Gastrocnemius medialis (tissue), 4 donors: Measurements from ENCODE around the gene ATP11B. TPM values are rescaled to one million over a fixed set of nuclear protein-coding genes. Genes with fewer than 3 reads are reported as not detected.

Experiments
- ATAC-seq, 2 donors: fragments of 150-250 bp; one replicate each; pipeline ENCODE4 v1.9.1; 2016
- DNase-seq, 2 donors: peaks; one replicate each; pipeline ENCODE4 v3.0.0-alpha.2; 2019
- H3K27ac ChIP-seq, 4 donors: fragments of 200-600 bp; sonication (generic); 1 replicate in 1 of 4; 2 replicates in 3 of 4; pipeline ENCODE4 v1.5.1; 2016 to 2018; ENCODE audit warnings: mild to moderate bottlenecking in 2 of 4, moderate library complexity in 1 of 4
- H3K27me3 ChIP-seq, 3 donors: fragments of 200-600 bp; sonication (generic) in 2 of 3; 1 replicate in 1 of 3; 2 replicates in 2 of 3; pipeline versions ENCODE4 v1.5.1 to v1.6.0; 2016 to 2019; ENCODE audit warnings: mild to moderate bottlenecking in 1 of 3, moderate library complexity in 1 of 3
- H3K36me3 ChIP-seq, 2 donors: fragments of 200-600 bp; sonication (generic) in 1 of 2; one replicate each; pipeline ENCODE4 v1.5.1; 2017 to 2018
- H3K4me1 ChIP-seq, 2 donors: fragments of 200-600 bp; sonication (generic) in 1 of 2; one replicate each; pipeline ENCODE4 v1.5.1; 2016 to 2017; ENCODE audit warnings: mild to moderate bottlenecking in 2 of 2
- H3K4me3 ChIP-seq, 4 donors: fragments of 200-600 bp; sonication (generic) in 3 of 4; 1 replicate in 1 of 4; 2 replicates in 3 of 4; pipeline ENCODE4 v1.5.1; 2016 to 2019; ENCODE audit warnings: mild to moderate bottlenecking in 2 of 4
- H3K9me3 ChIP-seq, 3 donors: fragments of 200-600 bp; sonication (generic) in 2 of 3; 1 replicate in 1 of 3; 2 replicates in 2 of 3; pipeline ENCODE4 v1.5.1; 2016 to 2019
- CTCF ChIP-seq, 5 experiments: fragments of 450-650 bp in 3 of 5; fragments of 200-600 bp in 2 of 5; sonication (generic) in 2 of 5; IDR thresholded peaks in 4 of 5; conservative IDR thresholded peaks in 1 of 5; 1 replicate in 4 of 5; 2 replicates in 1 of 5; pipeline ENCODE4 v1.5.1; 2016 to 2019; ENCODE audit warnings: antibody characterized with exemption in 5 of 5, mild to moderate bottlenecking in 3 of 5, moderate library complexity in 3 of 5
- POLR2A ChIP-seq, 2 donors: fragments of 450-650 bp; IDR thresholded peaks; one replicate each; pipeline ENCODE4 v1.6.1; 2017; ENCODE audit warnings: antibody characterized with exemption in 2 of 2, mild to moderate bottlenecking in 2 of 2, moderate library complexity in 2 of 2
- in situ Hi-C, 4 donors: fragments of 200-750 bp; cut with MboI; loops; one replicate each; pipeline versions ENCODE4 v1.15.0 to v1.8.0; 2017; ENCODE audit warnings: low sequenced_read_pairs in 4 of 4
- intact Hi-C: fragments of 100-400 bp; cut with DNase I; formaldehyde crosslinking; loops from one replicate; pipeline ENCODE4 v1.15.1; 2023; ENCODE audit warnings: low total_unique reads
- total RNA-seq, 4 donors: library from RNA; depleted of rRNA; stranded (reverse); fragments of >200 nt; gene quantifications; one replicate each; pipeline versions ENCODE4 v1.1.0 to v1.2.3, GENCODE V29; 2016

ATP11B gene
- total RNA-seq, 4 donors from 2014 or later: 16.3 to 44.6 (median 23.4) TPM

DNA sequence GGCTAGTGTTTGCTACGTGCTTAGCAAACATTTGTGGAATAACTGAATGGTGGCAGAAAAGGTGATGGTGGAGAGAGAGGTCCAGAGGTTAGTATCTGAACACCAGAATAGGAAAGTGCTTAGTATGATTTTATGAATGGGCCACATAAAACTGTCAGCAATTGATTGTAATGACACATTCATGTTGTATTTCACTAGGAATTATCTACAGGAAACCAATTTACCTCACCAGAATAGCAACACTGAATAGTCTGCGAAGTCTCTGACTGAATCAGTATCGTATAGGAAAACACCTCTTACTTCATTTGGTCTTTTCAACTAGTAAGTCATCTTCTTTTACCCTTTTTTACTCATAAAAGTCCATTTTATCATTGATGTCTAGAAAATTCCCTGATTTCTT is 8.2 kb upstream of the ATP11B start:
- in situ Hi-C loops: no loop called here

DNA sequence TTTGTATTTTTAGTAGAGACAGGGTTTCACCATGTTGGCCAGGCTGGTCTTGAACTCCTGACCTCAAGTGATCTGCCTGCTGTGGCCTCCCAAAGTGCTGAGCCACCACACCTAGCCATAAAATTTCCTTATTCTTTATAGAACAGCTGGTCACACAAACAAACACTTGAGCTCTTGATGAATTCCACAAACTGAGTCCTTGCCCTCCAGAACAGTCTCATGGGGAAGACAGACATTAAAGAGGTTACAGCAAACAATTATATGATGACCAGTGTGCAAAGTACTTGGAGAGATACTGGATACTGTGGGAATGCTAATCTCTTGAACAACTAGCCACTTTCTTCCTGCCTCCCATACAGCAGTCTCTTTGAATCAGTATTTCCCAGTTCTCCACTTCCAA is 7.5 kb upstream of the ATP11B start:
- ATAC-seq (no peak), DNase-seq (no peak)
- no peak overlapping the region for H3K4me3 ChIP-seq
- TF ChIP-seq POLR2A (IDR thresholded peaks at IDR 0.05): no peak
- no peak for TF ChIP-seq CTCF (IDR thresholded peaks at IDR 0.05 in 4 of 5, conservative IDR thresholded peaks at IDR 0.05 in 1 of 5)
- no peak overlapping the region for H3K27ac ChIP-seq
- H3K27me3 ChIP-seq: peaks cover 7 to 10% (median 8%) of the 10 kb centered on the region in 3 donors
- no peaks in the 10 kb centered on the region for H3K9me3 ChIP-seq
- no peaks in the 10 kb centered on the region for H3K36me3 ChIP-seq
- intact Hi-C loops (no loop called here), in situ Hi-C loops (no loop called here)
- H3K4me1 ChIP-seq: no peaks in the 10 kb centered on the region

More for the DNA sequence above, 8.2 kb upstream of the ATP11B start:
- ATAC-seq (no peak), DNase-seq (no peak)
- Histone ChIP-seq H3K27me3 (peaks cover 7 to 10% (median 8%) of the 10 kb centered on the region in 3 donors), H3K9me3 (no peaks in the 10 kb centered on the region), H3K36me3 (no peaks in the 10 kb centered on the region), H3K4me3 (no peak overlapping the region), H3K4me1 (no peaks in the 10 kb centered on the region), H3K27ac (no peak overlapping the region)
- TF ChIP-seq CTCF (IDR thresholded peaks at IDR 0.05 in 4 of 5, conservative IDR thresholded peaks at IDR 0.05 in 1 of 5) (no peak), POLR2A (IDR thresholded peaks at IDR 0.05) (no peak)
- intact Hi-C loops: no loop called here

DNA sequence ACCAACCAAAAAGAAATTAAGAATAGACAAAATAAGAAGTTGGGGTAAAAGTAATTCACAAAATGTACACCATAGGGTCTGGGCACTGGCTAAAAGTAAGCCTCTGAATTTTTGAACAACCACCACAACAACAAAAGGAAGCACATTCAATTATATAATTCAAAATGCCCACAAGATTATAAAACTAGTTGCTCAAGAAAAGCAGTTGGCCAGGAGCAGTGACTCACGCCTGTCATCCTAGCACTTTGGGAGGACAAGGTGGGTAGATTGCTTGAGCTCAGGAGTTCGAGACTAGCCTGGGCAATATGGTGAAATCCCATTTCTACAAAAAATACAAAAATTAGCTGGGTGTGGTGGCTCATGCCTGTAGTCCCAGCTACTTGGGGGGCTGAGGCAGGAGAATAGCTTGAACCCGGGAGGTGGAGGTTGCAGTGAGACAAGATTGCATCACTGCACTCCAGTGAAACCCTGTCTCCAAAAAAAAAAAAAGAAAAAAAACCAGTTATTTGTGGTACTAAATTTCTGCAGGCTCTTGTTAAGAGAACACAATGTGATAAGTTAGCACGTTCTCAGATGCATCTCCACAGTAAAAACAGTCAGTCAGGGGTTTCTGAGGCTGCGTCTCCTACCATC is 6.6 kb upstream of the ATP11B start:
- ATAC-seq (no peak), DNase-seq (no peak)
- TF ChIP-seq POLR2A (IDR thresholded peaks at IDR 0.05): no peak
- TF ChIP-seq CTCF (IDR thresholded peaks at IDR 0.05 in 4 of 5, conservative IDR thresholded peaks at IDR 0.05 in 1 of 5): no peak
- in situ Hi-C loops: no loop called here
- intact Hi-C loops: no loop called here
- Histone ChIP-seq H3K36me3 (no peaks in the 10 kb centered on the region), H3K9me3 (no peaks in the 10 kb centered on the region), H3K27ac (no peak overlapping the region), H3K4me1 (no peaks in the 10 kb centered on the region), H3K4me3 (no peak overlapping the region), H3K27me3 (peaks cover 7 to 10% (median 8%) of the 10 kb centered on the region in 3 donors)

GRCh38 chr3:182787302-182788036 is 5.8 kb upstream of the ATP11B start:
- peaks cover 7 to 10% (median 8%) of the 10 kb centered on the region in 3 donors for H3K27me3 ChIP-seq
- H3K9me3 ChIP-seq: no peaks in the 10 kb centered on the region
- no peak overlapping the region for H3K4me3 ChIP-seq
- no peaks in the 10 kb centered on the region for H3K4me1 ChIP-seq
- ATAC-seq (no peak), DNase-seq (no peak)
- TF ChIP-seq POLR2A (IDR thresholded peaks at IDR 0.05): no peak
- no peak for TF ChIP-seq CTCF (IDR thresholded peaks at IDR 0.05 in 4 of 5, conservative IDR thresholded peaks at IDR 0.05 in 1 of 5)
- intact Hi-C loops: no loop called here
- in situ Hi-C loops: no loop called here
- no peaks in the 10 kb centered on the region for H3K36me3 ChIP-seq
- no peak overlapping the region for H3K27ac ChIP-seq
